ENCODE results near the gene RFX8.

RFX8 gene

DNA sequence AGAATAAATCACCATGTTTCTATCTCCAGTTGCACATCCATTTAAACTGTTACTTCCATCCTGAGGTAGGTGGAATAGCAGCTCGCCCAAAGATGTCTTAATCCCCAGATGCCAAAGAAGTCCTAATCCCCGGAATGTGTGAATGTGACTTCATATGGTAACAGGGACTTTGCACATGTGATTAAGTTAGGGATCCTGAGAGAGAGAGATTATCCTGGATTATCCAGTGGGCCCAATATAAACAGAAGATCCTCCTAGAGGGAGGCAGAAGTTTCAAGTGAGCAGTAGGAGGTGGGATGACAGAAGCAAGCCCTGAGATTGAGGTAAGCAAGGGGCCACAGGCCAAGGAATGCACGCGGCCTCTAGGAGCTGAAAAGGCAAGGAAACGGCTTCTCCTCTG lies 107.4 kb downstream of the RFX8 start:
- Histone ChIP-seq H3K4me3 (ENCODE audit: low read length) (no peak overlapping the region), H3K9me2 (replicated peaks; ENCODE audit: control insufficient read depth, low read length) (no peaks in the 10 kb centered on the region), H3K9me3 (ENCODE audit: control insufficient read depth, insufficient read depth, low read length) (no peaks in the 10 kb centered on the region), H4K20me1 (ENCODE audit: control insufficient read depth, insufficient read depth, low read depth, low read length) (no peaks in the 10 kb centered on the region), H3K36me3 (ENCODE audit: control insufficient read depth, low read length) (no peaks in the 10 kb centered on the region), H3K4me1 (ENCODE audit: control insufficient read depth, low read length) (no peaks in the 10 kb centered on the region), H3K27ac (ENCODE audit: low read depth, low read length) (no peak overlapping the region), H3K79me2 (ENCODE audit: control insufficient read depth, low read length) (no peaks in the 10 kb centered on the region), H3K27me3 (ENCODE audit: control insufficient read depth, low read length) (peaks cover under 1% of the 10 kb centered on the region; the same call in 1 of the 2 replicates), H3F3A (ENCODE audit: control insufficient read depth, insufficient read depth) (no peaks in the 10 kb centered on the region), H3K4me2 (ENCODE audit: low read length) (no peak overlapping the region)
- no peak for TF ChIP-seq EZH2phosphoT487 (IDR thresholded peaks at IDR 0.05; ENCODE audit: borderline replicate concordance, low read length)
- TF ChIP-seq, protein P1, sequence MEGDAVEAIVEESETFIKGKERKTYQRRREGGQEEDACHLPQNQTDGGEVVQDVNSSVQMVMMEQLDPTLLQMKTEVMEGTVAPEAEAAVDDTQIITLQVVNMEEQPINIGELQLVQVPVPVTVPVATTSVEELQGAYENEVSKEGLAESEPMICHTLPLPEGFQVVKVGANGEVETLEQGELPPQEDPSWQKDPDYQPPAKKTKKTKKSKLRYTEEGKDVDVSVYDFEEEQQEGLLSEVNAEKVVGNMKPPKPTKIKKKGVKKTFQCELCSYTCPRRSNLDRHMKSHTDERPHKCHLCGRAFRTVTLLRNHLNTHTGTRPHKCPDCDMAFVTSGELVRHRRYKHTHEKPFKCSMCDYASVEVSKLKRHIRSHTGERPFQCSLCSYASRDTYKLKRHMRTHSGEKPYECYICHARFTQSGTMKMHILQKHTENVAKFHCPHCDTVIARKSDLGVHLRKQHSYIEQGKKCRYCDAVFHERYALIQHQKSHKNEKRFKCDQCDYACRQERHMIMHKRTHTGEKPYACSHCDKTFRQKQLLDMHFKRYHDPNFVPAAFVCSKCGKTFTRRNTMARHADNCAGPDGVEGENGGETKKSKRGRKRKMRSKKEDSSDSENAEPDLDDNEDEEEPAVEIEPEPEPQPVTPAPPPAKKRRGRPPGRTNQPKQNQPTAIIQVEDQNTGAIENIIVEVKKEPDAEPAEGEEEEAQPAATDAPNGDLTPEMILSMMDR (IDR thresholded peaks at IDR 0.05; ENCODE audit: low read depth, low read length, poor library complexity, severe bottlenecking) = no peak

DNA sequence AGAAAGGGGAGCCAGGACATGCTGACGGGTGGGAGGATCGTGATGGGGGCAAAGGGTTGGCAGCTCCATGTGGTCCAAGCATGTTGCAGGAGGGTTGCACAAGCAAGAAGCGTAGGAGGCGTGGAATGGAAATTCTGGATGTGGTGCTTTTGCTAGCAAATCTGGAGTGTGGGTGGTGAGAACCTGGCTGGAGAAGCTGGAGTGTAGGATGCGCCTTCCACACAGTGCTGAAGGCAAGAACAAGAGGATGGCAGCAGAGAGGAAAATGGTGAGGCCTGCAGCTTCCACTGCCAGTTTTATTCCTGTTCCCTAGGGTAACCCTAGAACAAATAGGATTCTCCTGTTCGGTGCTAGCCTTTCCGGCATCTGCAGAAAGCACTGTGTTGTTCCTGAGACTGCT lies 110.0 kb downstream of the RFX8 start:
- Histone ChIP-seq H3K4me2 (ENCODE audit: low read length) (no peak overlapping the region), H3K9me3 (ENCODE audit: control insufficient read depth, insufficient read depth, low read length) (no peaks in the 10 kb centered on the region), H3K36me3 (ENCODE audit: control insufficient read depth, low read length) (no peaks in the 10 kb centered on the region), H3K4me1 (ENCODE audit: control insufficient read depth, low read length) (no peaks in the 10 kb centered on the region), H3K4me3 (ENCODE audit: low read length) (no peak overlapping the region), H4K20me1 (ENCODE audit: control insufficient read depth, insufficient read depth, low read depth, low read length) (no peaks in the 10 kb centered on the region), H3K27me3 (ENCODE audit: control insufficient read depth, low read length) (peaks cover 6% of the 10 kb centered on the region), H3K79me2 (ENCODE audit: control insufficient read depth, low read length) (no peaks in the 10 kb centered on the region), H3K27ac (ENCODE audit: low read depth, low read length) (no peak overlapping the region), H3F3A (ENCODE audit: control insufficient read depth, insufficient read depth) (no peaks in the 10 kb centered on the region), H3K9me2 (replicated peaks; ENCODE audit: control insufficient read depth, low read length) (no peaks in the 10 kb centered on the region)
- TF ChIP-seq, protein P1 (IDR thresholded peaks at IDR 0.05; ENCODE audit: low read depth, low read length, poor library complexity, severe bottlenecking) = no peak
- TF ChIP-seq EZH2phosphoT487 (IDR thresholded peaks at IDR 0.05; ENCODE audit: borderline replicate concordance, low read length) = no peak

DNA sequence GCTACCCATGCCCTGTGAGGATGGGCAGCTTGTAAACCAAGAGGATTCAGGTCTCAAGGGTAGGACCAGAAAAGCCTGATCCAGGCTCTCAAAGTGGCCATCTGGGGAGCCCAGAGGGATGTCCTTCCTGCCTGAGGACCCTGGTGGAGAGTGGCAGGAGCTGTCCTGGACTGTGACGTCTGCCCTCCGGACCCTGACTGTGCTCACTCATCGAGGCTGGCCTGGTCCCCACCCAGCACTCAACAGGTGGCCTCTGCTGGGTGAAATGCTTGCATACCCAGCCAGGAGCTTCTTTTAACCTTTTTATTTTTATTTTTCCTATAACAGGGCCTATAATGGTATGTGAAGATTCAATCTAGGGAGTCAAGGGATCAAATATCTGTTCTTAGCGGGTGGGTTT lies 112.1 kb downstream of the RFX8 start:
- no peak overlapping the region for H3K27ac ChIP-seq (ENCODE audit: low read depth, low read length)
- H3K4me1 ChIP-seq (ENCODE audit: control insufficient read depth, low read length) = no peaks in the 10 kb centered on the region
- no peaks in the 10 kb centered on the region for H3K79me2 ChIP-seq (ENCODE audit: control insufficient read depth, low read length)
- H4K20me1 ChIP-seq (ENCODE audit: control insufficient read depth, insufficient read depth, low read depth, low read length) = no peaks in the 10 kb centered on the region
- TF ChIP-seq, protein P1 (IDR thresholded peaks at IDR 0.05; ENCODE audit: low read depth, low read length, poor library complexity, severe bottlenecking) = no peak
- TF ChIP-seq EZH2phosphoT487 (IDR thresholded peaks at IDR 0.05; ENCODE audit: borderline replicate concordance, low read length) = no peak
- peaks cover 15% of the 10 kb centered on the region for H3K27me3 ChIP-seq (ENCODE audit: control insufficient read depth, low read length)
- H3K9me2 ChIP-seq (replicated peaks; ENCODE audit: control insufficient read depth, low read length) = no peaks in the 10 kb centered on the region
- H3F3A ChIP-seq (ENCODE audit: control insufficient read depth, insufficient read depth) = no peaks in the 10 kb centered on the region
- H3K4me2 ChIP-seq (ENCODE audit: low read length) = no peak overlapping the region
- H3K9me3 ChIP-seq (ENCODE audit: control insufficient read depth, insufficient read depth, low read length) = no peaks in the 10 kb centered on the region
- H3K4me3 ChIP-seq (ENCODE audit: low read length) = no peak overlapping the region
- no peaks in the 10 kb centered on the region for H3K36me3 ChIP-seq (ENCODE audit: control insufficient read depth, low read length)

DNA sequence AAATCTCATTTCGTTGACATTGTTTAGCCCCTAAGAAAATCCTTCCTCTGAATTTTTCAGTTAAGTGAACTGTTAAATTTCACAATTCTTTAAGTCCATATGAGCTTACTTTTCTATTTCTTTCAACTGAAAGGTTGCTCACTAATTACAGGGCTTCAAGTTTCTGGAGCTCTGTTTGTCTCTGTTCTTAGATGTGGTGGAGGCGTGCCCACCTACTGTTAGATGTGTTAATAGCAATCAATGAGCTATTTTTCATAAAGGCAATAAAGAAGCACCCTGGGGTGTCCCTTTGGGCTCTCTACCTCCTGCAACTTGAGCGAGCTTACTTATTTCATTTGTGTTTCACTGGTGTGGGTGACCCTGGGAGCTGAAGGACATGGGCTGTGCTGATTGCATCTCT lies 112.6 kb downstream of the RFX8 start:
- TF ChIP-seq, protein P1 (IDR thresholded peaks at IDR 0.05; ENCODE audit: low read depth, low read length, poor library complexity, severe bottlenecking) = no peak
- no peak for TF ChIP-seq EZH2phosphoT487 (IDR thresholded peaks at IDR 0.05; ENCODE audit: borderline replicate concordance, low read length)
- H3K4me1 ChIP-seq (ENCODE audit: control insufficient read depth, low read length) = no peaks in the 10 kb centered on the region
- no peak overlapping the region for H3K4me2 ChIP-seq (ENCODE audit: low read length)
- H3K27me3 ChIP-seq (ENCODE audit: control insufficient read depth, low read length) = peaks cover 15% of the 10 kb centered on the region
- H3K9me3 ChIP-seq (ENCODE audit: control insufficient read depth, insufficient read depth, low read length) = no peaks in the 10 kb centered on the region
- H3K36me3 ChIP-seq (ENCODE audit: control insufficient read depth, low read length) = no peaks in the 10 kb centered on the region
- H3K4me3 ChIP-seq (ENCODE audit: low read length) = no peak overlapping the region
- H3F3A ChIP-seq (ENCODE audit: control insufficient read depth, insufficient read depth) = no peaks in the 10 kb centered on the region
- H3K9me2 ChIP-seq (replicated peaks; ENCODE audit: control insufficient read depth, low read length) = no peaks in the 10 kb centered on the region
- no peaks in the 10 kb centered on the region for H3K79me2 ChIP-seq (ENCODE audit: control insufficient read depth, low read length)
- no peaks in the 10 kb centered on the region for H4K20me1 ChIP-seq (ENCODE audit: control insufficient read depth, insufficient read depth, low read depth, low read length)
- H3K27ac ChIP-seq (ENCODE audit: low read depth, low read length) = no peak overlapping the region

All from DOHH2 (cell line).